ENCODE results near the gene CARM1. TPM values are rescaled to one million over a fixed set of nuclear protein-coding genes. Genes with fewer than 3 reads are reported as not detected.

The CARM1 gene
- total and polyA plus RNA-seq, 2 experiments from 2014 or later, result 43.3 to 118 TPM

- no peak for TF ChIP-seq ETS1 (IDR thresholded peaks at IDR 0.05)
- TF ChIP-seq POLR2AphosphoS5 (IDR thresholded peaks at IDR 0.05; ENCODE audit: low read depth), result no peak
- TF ChIP-seq JUNB (IDR thresholded peaks at IDR 0.05; ENCODE audit: unreplicated experiment), result no peak
- TF ChIP-seq, protein P1, sequence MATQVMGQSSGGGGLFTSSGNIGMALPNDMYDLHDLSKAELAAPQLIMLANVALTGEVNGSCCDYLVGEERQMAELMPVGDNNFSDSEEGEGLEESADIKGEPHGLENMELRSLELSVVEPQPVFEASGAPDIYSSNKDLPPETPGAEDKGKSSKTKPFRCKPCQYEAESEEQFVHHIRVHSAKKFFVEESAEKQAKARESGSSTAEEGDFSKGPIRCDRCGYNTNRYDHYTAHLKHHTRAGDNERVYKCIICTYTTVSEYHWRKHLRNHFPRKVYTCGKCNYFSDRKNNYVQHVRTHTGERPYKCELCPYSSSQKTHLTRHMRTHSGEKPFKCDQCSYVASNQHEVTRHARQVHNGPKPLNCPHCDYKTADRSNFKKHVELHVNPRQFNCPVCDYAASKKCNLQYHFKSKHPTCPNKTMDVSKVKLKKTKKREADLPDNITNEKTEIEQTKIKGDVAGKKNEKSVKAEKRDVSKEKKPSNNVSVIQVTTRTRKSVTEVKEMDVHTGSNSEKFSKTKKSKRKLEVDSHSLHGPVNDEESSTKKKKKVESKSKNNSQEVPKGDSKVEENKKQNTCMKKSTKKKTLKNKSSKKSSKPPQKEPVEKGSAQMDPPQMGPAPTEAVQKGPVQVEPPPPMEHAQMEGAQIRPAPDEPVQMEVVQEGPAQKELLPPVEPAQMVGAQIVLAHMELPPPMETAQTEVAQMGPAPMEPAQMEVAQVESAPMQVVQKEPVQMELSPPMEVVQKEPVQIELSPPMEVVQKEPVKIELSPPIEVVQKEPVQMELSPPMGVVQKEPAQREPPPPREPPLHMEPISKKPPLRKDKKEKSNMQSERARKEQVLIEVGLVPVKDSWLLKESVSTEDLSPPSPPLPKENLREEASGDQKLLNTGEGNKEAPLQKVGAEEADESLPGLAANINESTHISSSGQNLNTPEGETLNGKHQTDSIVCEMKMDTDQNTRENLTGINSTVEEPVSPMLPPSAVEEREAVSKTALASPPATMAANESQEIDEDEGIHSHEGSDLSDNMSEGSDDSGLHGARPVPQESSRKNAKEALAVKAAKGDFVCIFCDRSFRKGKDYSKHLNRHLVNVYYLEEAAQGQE (IDR thresholded peaks at IDR 0.05; ENCODE audit: unreplicated experiment), result no peak
- TF ChIP-seq, protein P2, sequence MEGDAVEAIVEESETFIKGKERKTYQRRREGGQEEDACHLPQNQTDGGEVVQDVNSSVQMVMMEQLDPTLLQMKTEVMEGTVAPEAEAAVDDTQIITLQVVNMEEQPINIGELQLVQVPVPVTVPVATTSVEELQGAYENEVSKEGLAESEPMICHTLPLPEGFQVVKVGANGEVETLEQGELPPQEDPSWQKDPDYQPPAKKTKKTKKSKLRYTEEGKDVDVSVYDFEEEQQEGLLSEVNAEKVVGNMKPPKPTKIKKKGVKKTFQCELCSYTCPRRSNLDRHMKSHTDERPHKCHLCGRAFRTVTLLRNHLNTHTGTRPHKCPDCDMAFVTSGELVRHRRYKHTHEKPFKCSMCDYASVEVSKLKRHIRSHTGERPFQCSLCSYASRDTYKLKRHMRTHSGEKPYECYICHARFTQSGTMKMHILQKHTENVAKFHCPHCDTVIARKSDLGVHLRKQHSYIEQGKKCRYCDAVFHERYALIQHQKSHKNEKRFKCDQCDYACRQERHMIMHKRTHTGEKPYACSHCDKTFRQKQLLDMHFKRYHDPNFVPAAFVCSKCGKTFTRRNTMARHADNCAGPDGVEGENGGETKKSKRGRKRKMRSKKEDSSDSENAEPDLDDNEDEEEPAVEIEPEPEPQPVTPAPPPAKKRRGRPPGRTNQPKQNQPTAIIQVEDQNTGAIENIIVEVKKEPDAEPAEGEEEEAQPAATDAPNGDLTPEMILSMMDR (conservative IDR thresholded peaks at IDR 0.05; ENCODE audit: low read depth in 2 of 2), result no peak
- no peak for TF ChIP-seq EZH2phosphoT487 (IDR thresholded peaks at IDR 0.05; ENCODE audit: unreplicated experiment)
- TF ChIP-seq CREB1 (CRISPR knock-in tag; IDR thresholded peaks at IDR 0.05; ENCODE audit: low read depth), result no peak
- no peak for TF ChIP-seq EZH2 (IDR thresholded peaks at IDR 0.05; ENCODE audit: low read depth, unreplicated experiment)
- no peak for TF ChIP-seq ZNF114 (CRISPR knock-in tag; IDR thresholded peaks at IDR 0.05)
- no peak for TF ChIP-seq NANOG (IDR thresholded peaks at IDR 0.05; ENCODE audit: borderline replicate concordance)
- TF ChIP-seq ZNF331 (CRISPR knock-in tag; IDR thresholded peaks at IDR 0.05; ENCODE audit: low read depth), result no peak
These were observed 33.0 kb upstream of the CARM1 start (continued) for GRCh38 chr19:10838377-10838776.

GRCh38 chr19:10839114-10840050 lies 32.0 kb upstream of the CARM1 start:
- peaks cover 21% of the 10 kb centered on the region for H3K27me3 Mint-ChIP-seq (ENCODE audit: insufficient read depth, low read depth, poor library complexity)
- Histone ChIP-seq H3K79me2 (replicated peaks; ENCODE audit: insufficient read depth) (no peaks in the 10 kb centered on the region), H3F3A (replicated peaks; ENCODE audit: low read depth) (peaks cover 6% of the 10 kb centered on the region; the same call in 1 of the 2 replicates), H3K27ac (ENCODE audit: low read depth) (no peak overlapping the region), H3K9me2 (ENCODE audit: insufficient read depth) (peaks cover 6% of the 10 kb centered on the region), H3K36me3 (ENCODE audit: insufficient read depth) (no peaks in the 10 kb centered on the region), H3K4me3 (no peak overlapping the region), H3K4me2 (no peak overlapping the region), H2AFZ (no peak overlapping the region), H3K4me1 (ENCODE audit: insufficient read depth) (no peaks in the 10 kb centered on the region), H4K20me1 (replicated peaks; ENCODE audit: insufficient read depth) (0 out of 2 replicates have a peak, but pooled peaks cover 3% of the 10 kb centered on the region), H3K27me3 (ENCODE audit: insufficient read depth) (peaks cover 6% of the 10 kb centered on the region)
- DNase-seq (ENCODE audit: low spot score) (no peak), ATAC-seq (no peak)
- H3K9me3 Mint-ChIP-seq, result peaks cover 52% of the 10 kb centered on the region
- H3K4me3 Mint-ChIP-seq, result no peak overlapping the region
- peaks cover 17% of the 10 kb centered on the region; the same call in 2 of the 3 replicates for H3K36me3 Mint-ChIP-seq (ENCODE audit: low read depth)
- H3K4me1 Mint-ChIP-seq, result no peaks in the 10 kb centered on the region
- no peak overlapping the region for H3K27ac Mint-ChIP-seq
- TF ChIP-seq JUNB (IDR thresholded peaks at IDR 0.05; ENCODE audit: unreplicated experiment) (no peak), ZNF114 (CRISPR knock-in tag; IDR thresholded peaks at IDR 0.05) (no peak), ETS1 (IDR thresholded peaks at IDR 0.05) (no peak), CREB1 (CRISPR knock-in tag; IDR thresholded peaks at IDR 0.05; ENCODE audit: low read depth) (no peak), EZH2 (IDR thresholded peaks at IDR 0.05; ENCODE audit: low read depth, unreplicated experiment) (no peak)
- TF ChIP-seq, protein P2 (conservative IDR thresholded peaks at IDR 0.05; ENCODE audit: low read depth in 2 of 2), result no peak
